CD4-positive, alpha-beta T cell treated with Interleukin-6 at 100 ng/mL for 8 hours (primary cell): ENCODE measurements around the gene CDHR4.
"Not testable (repeated sequence)": the region's sequence is repeated elsewhere in the genome, so short reads cannot be mapped to it uniquely, and the experiment has no call there.

Experiments
- DNase-seq: peaks from one replicate; pipeline ENCODE4 v3.0.0-alpha.2; 2020; ENCODE audit warnings: mixed read lengths, low spot score

CDHR4 gene

GRCh38 chr3:49802719-49803464, 3.2 kb upstream of the CDHR4 start, which contains the start of gene INKA1:
Gene INKA1, plus strand, starts transcription at chr3:49803261. Its CDS starts 132 bp downstream, at chr3:49803393.
- DNase-seq = peak; percentile 88

GRCh38 chr3:49801160-49801559, 1.5 kb upstream of the CDHR4 start:
- DNase-seq = no peak

- DNase-seq = no peak
These were observed 568 bp downstream of the CDHR4 start for GRCh38 chr3:49799105-49799504.

- DNase-seq = no peak
These were observed 4.5 kb downstream of the CDHR4 start for GRCh38 chr3:49794926-49795905.

DNA sequence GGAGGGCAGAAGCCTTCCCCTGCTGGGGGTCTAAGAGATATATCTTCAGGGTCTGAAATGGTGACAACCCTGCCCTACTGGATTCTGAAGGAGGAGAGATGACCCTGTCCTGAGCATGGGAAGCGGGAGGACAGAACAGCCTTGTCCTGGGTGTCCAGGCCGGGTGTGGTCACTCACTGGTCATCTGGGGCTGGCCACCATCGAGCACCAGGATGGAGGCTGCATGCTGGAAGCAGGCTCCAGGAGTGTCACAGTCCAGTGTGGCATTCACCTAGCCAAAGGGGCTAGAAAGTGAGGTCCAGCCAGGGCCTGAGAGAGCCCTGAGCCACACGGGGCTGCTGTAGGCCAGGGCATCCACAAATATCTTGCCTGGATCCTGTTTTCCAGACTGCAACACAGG, 5.2 kb downstream of the CDHR4 start:
- DNase-seq = no peak

DNA sequence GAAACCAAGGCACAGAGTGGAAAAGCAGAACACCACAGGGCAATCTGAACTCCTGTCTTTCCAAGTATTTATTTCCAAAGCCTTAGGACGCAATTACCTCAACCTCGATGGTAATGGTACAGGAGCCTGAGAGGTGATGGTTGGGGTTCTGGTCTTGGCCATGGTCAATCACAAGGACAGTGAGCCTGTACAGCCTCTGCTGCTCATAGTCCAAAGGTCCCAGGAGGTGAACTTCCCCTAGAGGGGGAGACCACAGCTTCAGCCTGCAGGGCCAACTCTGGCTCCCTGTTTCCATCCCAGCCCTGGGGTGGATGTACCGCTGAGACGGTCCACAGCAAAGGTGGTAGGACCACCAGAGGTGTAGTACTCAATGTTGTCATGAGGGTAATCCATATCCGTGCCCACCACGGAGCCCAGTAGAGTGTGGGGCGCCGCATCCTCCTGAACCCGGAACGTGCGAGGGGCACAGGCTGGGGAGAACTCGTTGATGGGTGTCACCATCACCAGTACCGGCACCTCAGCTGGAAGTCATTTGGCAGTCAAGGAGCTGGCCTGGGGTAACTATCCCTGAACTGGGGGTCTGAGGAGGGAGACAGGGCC, 6.1 kb downstream of the CDHR4 start:
- no peak for DNase-seq

GRCh38 chr3:49792371-49793150, 7.1 kb downstream of the CDHR4 start:
- no peak for DNase-seq

DNA sequence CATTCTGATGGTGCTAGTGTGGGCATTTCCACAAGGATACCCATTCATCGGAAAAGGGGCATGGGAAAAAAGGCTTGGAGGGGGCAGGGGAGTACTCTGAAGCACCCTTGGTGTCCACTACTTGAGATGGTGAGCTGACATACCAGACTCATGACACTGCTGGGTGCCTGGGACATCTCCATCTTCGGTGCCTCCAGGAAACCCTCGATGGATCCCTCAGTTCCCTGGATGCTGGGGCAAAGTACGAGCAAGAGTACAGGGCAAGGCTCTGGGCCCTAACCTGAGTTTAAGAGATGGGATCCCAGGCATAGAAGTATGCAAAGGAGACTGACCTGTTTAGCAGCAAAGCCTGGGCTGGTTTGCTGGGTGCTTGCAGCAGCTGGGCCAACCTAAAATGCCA, 8.1 kb downstream of the CDHR4 start:
- no peak for DNase-seq

GRCh38 chr3:49790626-49791411, 8.9 kb downstream of the CDHR4 start:
- DNase-seq = no peak

- DNase-seq = no peak
These were observed 11.6 kb downstream of the CDHR4 start for GRCh38 chr3:49788056-49788455.

GRCh38 chr3:49787536-49787935, 12.1 kb downstream of the CDHR4 start:
- no peak for DNase-seq

DNA sequence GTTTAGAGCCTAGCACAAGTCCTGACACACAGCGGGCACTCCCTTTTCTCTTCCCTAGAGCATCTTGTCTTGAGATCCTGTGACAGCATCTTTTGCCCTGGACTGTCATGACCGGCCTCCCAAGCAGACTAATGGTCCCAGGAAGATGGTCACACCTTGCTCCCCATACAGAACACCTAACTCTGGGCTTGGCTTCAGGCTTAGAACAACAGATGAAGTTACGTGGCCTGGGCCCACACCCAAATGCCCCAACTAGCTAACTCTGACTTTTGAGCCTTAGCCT, 12.6 kb downstream of the CDHR4 start:
- DNase-seq = no peak

DNA sequence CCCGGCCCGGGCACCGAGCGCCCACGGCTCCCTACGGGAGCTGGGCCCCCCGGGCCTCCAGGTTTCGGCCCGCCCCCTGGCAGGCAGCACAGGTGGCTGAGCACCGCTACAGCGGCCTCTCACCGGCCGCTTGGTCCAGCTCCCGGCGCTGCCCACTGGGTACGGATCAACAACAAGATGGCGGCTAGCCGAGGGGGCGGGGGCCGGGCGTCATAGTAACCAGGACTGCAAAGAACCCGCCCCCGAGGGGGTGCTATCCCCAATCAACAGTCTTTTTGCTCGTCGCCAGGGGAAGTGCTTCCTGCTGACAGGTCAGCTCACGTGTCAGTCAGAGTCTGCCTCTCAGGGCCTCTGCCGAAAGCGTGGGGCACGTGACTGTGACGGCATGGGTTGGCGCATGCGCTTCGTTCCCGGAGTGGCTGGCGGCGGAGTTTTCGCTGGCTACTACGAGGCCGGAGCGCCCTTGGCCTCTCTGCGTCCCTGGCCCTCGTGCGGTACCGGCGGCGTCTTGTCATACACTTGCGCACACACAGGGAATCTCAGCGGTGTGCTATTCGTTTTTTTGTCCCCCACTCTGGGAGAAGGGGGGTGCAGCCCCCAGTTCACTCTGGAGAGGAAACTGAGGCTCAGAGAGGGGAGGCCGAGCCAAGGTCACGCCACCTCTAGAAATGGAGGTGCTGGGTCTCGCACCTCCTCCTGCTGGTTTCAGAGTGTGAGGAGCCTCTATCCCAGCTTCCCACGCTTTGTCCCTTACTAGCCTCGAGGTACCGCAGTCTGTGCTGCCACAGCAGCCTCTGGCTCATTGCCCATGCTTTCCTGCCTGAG, 13.1 kb downstream of the CDHR4 start, which contains the start of gene IP6K1:
TSS of gene IP6K1 (minus strand) at position 186 of the 825 bp plus-strand sequence. CDS start 38,502 bp downstream, outside the sequence.
- peak; percentile 100 for DNase-seq

- no peak for DNase-seq
These were observed 13.9 kb downstream of the CDHR4 start for GRCh38 chr3:49785565-49786356.

- DNase-seq = not testable (repeated sequence)
These were observed 17.4 kb downstream of the CDHR4 start for GRCh38 chr3:49782277-49782676.

GRCh38 chr3:49781415-49782199, 18.1 kb downstream of the CDHR4 start:
- no peak for DNase-seq

DNA sequence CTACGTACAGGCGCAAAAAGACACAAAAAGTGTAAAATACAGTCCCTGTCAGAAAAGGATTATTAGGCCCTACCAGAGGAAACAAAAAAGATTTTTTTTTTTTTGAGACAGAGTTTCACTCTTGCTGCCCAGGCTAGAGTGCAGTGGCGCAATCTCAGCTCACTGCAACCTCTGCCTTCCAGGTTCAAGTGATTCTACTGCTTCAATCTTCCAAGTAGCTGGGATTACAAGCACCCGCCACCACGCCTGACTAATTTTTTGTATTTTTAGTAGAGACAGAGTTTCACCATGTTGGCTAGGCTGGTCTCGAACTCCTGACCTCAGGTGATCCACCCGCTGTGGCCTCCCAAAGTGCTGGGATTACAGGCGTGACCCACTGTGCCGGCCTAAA, 18.7 kb downstream of the CDHR4 start:
- not testable (repeated sequence) for DNase-seq
